Measurements from ENCODE around the gene RNASE8.

RNASE8 gene

DNA sequence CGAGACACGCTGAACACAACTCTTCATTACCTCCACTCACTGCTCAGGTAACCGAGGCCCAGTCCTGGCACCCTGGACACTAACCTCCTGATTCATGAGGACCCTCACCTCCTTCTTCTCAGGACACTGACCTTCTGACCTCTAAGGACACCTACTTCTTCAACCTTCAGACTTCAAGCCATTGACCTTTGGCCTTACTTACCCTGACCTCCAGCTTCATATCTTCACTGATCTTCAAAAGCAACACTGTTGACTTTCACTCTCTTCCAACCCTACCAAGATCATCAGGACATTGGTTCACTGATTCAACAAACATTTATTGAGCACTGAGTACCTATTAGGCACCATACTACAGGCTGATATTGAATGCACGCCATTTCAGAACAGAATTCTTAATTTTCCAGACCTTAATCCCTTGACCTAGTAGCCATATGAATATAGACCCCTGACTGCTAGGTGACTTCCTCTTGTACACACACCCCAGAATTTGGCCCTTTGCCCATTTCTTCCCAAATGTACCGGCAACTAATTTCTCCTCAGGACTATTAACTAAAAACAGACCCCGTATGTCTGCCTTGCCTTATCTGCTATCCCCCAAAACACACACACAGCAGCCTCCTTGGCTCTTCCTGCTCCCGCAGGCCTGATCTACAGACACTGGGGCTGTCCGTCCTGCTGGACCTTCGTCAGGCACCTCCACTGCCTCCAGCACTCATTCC lies 18.3 kb downstream of the RNASE8 start:
- peaks cover 80% of the 10 kb centered on the region for H3K36me3 ChIP-seq (ENCODE audit: insufficient read depth, low read length)
- H3K9me3 ChIP-seq (ENCODE audit: low read length), result no peaks in the 10 kb centered on the region
- peaks cover 10% of the 10 kb centered on the region for H3K4me1 ChIP-seq (ENCODE audit: insufficient read depth, low read length)
- no peak overlapping the region for H3K4me3 ChIP-seq (ENCODE audit: low read length)
- H2AFZ ChIP-seq (ENCODE audit: low read depth, low read length), result no peak overlapping the region
- H3K27me3 ChIP-seq (ENCODE audit: insufficient read depth, low read length), result no peaks in the 10 kb centered on the region

- Histone ChIP-seq H3K4me3 (ENCODE audit: low read length) (no peak overlapping the region), H3K36me3 (ENCODE audit: insufficient read depth, low read length) (peaks cover 92% of the 10 kb centered on the region), H2AFZ (ENCODE audit: low read depth, low read length) (no peak overlapping the region), H3K27me3 (ENCODE audit: insufficient read depth, low read length) (no peaks in the 10 kb centered on the region), H3K4me1 (ENCODE audit: insufficient read depth, low read length) (no peaks in the 10 kb centered on the region), H3K9me3 (ENCODE audit: low read length) (no peaks in the 10 kb centered on the region)
These were observed 20.1 kb downstream of the RNASE8 start for GRCh38 chr14:21077672-21078071.

- Histone ChIP-seq H2AFZ (ENCODE audit: low read depth, low read length) (no peak overlapping the region), H3K4me3 (ENCODE audit: low read length) (no peak overlapping the region), H3K4me1 (ENCODE audit: insufficient read depth, low read length) (no peaks in the 10 kb centered on the region), H3K27me3 (ENCODE audit: insufficient read depth, low read length) (no peaks in the 10 kb centered on the region), H3K9me3 (ENCODE audit: low read length) (no peaks in the 10 kb centered on the region), H3K36me3 (ENCODE audit: insufficient read depth, low read length) (peaks cover 91% of the 10 kb centered on the region)
These were observed 20.7 kb downstream of the RNASE8 start for GRCh38 chr14:21078287-21078686.

- Histone ChIP-seq H3K27me3 (ENCODE audit: insufficient read depth, low read length) (no peaks in the 10 kb centered on the region), H3K4me1 (ENCODE audit: insufficient read depth, low read length) (no peaks in the 10 kb centered on the region), H3K9me3 (ENCODE audit: low read length) (no peaks in the 10 kb centered on the region), H3K36me3 (ENCODE audit: insufficient read depth, low read length) (peaks cover 90% of the 10 kb centered on the region), H2AFZ (ENCODE audit: low read depth, low read length) (no peak overlapping the region), H3K4me3 (ENCODE audit: low read length) (no peak overlapping the region)
These were observed 21.1 kb downstream of the RNASE8 start for GRCh38 chr14:21078726-21079125.

DNA sequence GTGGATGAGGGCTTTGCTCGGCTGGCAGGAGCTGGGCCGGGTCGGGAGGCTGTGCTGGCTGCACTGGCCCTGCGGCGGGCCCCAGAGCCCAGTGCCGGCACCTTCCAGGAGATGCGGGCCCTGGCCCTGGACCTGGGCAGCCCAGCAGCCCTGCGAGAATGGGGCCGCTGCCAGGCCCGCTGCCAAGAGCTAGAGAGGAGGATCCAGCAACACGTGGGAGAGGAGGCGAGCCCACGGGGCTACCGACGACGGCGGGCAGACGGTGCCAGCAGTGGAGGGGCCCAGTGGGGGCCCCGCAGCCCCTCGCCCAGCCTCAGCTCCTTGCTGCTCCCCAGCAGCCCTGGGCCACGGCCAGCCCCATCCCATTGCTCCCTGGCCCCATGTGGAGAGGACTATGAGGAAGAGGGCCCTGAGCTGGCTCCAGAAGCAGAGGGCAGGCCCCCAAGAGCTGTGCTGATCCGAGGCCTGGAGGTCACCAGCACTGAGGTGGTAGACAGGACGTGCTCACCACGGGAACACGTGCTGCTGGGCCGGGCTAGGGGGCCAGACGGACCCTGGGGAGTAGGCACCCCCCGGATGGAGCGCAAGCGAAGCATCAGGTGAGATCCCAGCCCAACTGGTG lies 24.0 kb downstream of the RNASE8 start:
- H3K4me1 ChIP-seq (ENCODE audit: insufficient read depth, low read length), result peaks cover 1% of the 10 kb centered on the region
- no peaks in the 10 kb centered on the region for H3K27me3 ChIP-seq (ENCODE audit: insufficient read depth, low read length)
- no peak overlapping the region for H2AFZ ChIP-seq (ENCODE audit: low read depth, low read length)
- peaks cover 92% of the 10 kb centered on the region for H3K36me3 ChIP-seq (ENCODE audit: insufficient read depth, low read length)
- no peaks in the 10 kb centered on the region for H3K9me3 ChIP-seq (ENCODE audit: low read length)
- no peak overlapping the region for H3K4me3 ChIP-seq (ENCODE audit: low read length)

GRCh38 chr14:21083565-21084325 lies 26.1 kb downstream of the RNASE8 start:
- Histone ChIP-seq H3K4me3 (ENCODE audit: low read length) (no peak overlapping the region), H3K27me3 (ENCODE audit: insufficient read depth, low read length) (no peaks in the 10 kb centered on the region), H2AFZ (ENCODE audit: low read depth, low read length) (no peak overlapping the region), H3K9me3 (ENCODE audit: low read length) (no peaks in the 10 kb centered on the region), H3K36me3 (ENCODE audit: insufficient read depth, low read length) (peaks cover 81% of the 10 kb centered on the region), H3K4me1 (ENCODE audit: insufficient read depth, low read length) (peaks cover 18% of the 10 kb centered on the region)

- no peak overlapping the region for H3K4me3 ChIP-seq (ENCODE audit: low read length)
- H2AFZ ChIP-seq (ENCODE audit: low read depth, low read length), result no peak overlapping the region
- peaks cover 81% of the 10 kb centered on the region for H3K36me3 ChIP-seq (ENCODE audit: insufficient read depth, low read length)
- no peaks in the 10 kb centered on the region for H3K27me3 ChIP-seq (ENCODE audit: insufficient read depth, low read length)
- no peaks in the 10 kb centered on the region for H3K9me3 ChIP-seq (ENCODE audit: low read length)
- H3K4me1 ChIP-seq (ENCODE audit: insufficient read depth, low read length), result peaks cover 20% of the 10 kb centered on the region
These were observed 26.8 kb downstream of the RNASE8 start for GRCh38 chr14:21084396-21084795.

GRCh38 chr14:21084998-21085853 lies 27.6 kb downstream of the RNASE8 start:
- H3K4me3 ChIP-seq (ENCODE audit: low read length), result no peak overlapping the region
- no peak overlapping the region for H2AFZ ChIP-seq (ENCODE audit: low read depth, low read length)
- H3K27me3 ChIP-seq (ENCODE audit: insufficient read depth, low read length), result no peaks in the 10 kb centered on the region
- H3K9me3 ChIP-seq (ENCODE audit: low read length), result no peaks in the 10 kb centered on the region
- peaks cover 80% of the 10 kb centered on the region for H3K36me3 ChIP-seq (ENCODE audit: insufficient read depth, low read length)
- H3K4me1 ChIP-seq (ENCODE audit: insufficient read depth, low read length), result peaks cover 20% of the 10 kb centered on the region

GRCh38 chr14:21086908-21087293 lies 29.3 kb downstream of the RNASE8 start:
- peaks cover 20% of the 10 kb centered on the region for H3K4me1 ChIP-seq (ENCODE audit: insufficient read depth, low read length)
- no peaks in the 10 kb centered on the region for H3K9me3 ChIP-seq (ENCODE audit: low read length)
- H3K4me3 ChIP-seq (ENCODE audit: low read length), result no peak overlapping the region
- H3K36me3 ChIP-seq (ENCODE audit: insufficient read depth, low read length), result peaks cover 81% of the 10 kb centered on the region
- H3K27me3 ChIP-seq (ENCODE audit: insufficient read depth, low read length), result no peaks in the 10 kb centered on the region
- no peak overlapping the region for H2AFZ ChIP-seq (ENCODE audit: low read depth, low read length)

GRCh38 chr14:21087294-21088091 lies 29.9 kb downstream of the RNASE8 start:
- H3K36me3 ChIP-seq (ENCODE audit: insufficient read depth, low read length), result peaks cover 81% of the 10 kb centered on the region
- no peaks in the 10 kb centered on the region for H3K27me3 ChIP-seq (ENCODE audit: insufficient read depth, low read length)
- H3K4me3 ChIP-seq (ENCODE audit: low read length), result no peak overlapping the region

GRCh38 chr14:21088687-21089086 lies 31.1 kb downstream of the RNASE8 start:
- Histone ChIP-seq H2AFZ (ENCODE audit: low read depth, low read length) (no peak overlapping the region), H3K9me3 (ENCODE audit: low read length) (no peaks in the 10 kb centered on the region), H3K36me3 (ENCODE audit: insufficient read depth, low read length) (peaks cover 81% of the 10 kb centered on the region), H3K4me1 (ENCODE audit: insufficient read depth, low read length) (peaks cover 28% of the 10 kb centered on the region), H3K4me3 (ENCODE audit: low read length) (no peak overlapping the region), H3K27me3 (ENCODE audit: insufficient read depth, low read length) (no peaks in the 10 kb centered on the region)

More at GRCh38 chr14:21087294-21088091, 29.9 kb downstream of the RNASE8 start:
- Histone ChIP-seq H3K4me1 (ENCODE audit: insufficient read depth, low read length) (peaks cover 20% of the 10 kb centered on the region), H2AFZ (ENCODE audit: low read depth, low read length) (no peak overlapping the region), H3K9me3 (ENCODE audit: low read length) (no peaks in the 10 kb centered on the region)

DNA sequence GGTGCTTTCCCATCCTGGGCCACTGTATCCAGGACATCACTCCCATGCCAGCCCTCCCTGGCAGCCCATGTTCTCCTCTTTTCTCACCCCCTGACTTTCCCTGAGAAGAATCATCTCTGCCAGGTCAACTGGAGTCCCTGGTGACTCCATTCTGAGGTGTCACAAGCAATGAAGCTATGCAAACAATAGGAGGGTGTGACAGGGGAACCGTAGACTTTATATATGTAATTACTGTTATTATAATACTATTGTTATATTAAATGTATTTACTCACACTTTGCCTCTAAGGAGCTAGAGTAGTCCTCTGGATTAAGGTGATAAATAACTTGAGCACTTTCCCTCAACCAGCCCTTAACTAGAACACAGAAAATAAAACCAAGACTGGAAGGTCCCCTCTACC lies 31.6 kb downstream of the RNASE8 start:
- Histone ChIP-seq H3K9me3 (ENCODE audit: low read length) (no peaks in the 10 kb centered on the region), H3K27me3 (ENCODE audit: insufficient read depth, low read length) (no peaks in the 10 kb centered on the region), H3K36me3 (ENCODE audit: insufficient read depth, low read length) (peaks cover 75% of the 10 kb centered on the region), H3K4me3 (ENCODE audit: low read length) (no peak overlapping the region), H2AFZ (ENCODE audit: low read depth, low read length) (no peak overlapping the region), H3K4me1 (ENCODE audit: insufficient read depth, low read length) (peaks cover 31% of the 10 kb centered on the region)
